GM18909 (cell line): ENCODE results near the gene AOC3.
"Not testable (repeated sequence)": the region's sequence is repeated elsewhere in the genome, so short reads cannot be mapped to it uniquely, and the experiment has no call there.

Experiments used
- ATAC-seq: cut with Tn5 transposase; IDR thresholded peaks from one replicate; pipeline ENCODE4 v1.9.1; 2021; ENCODE audit warnings: mild to moderate bottlenecking; ENCODE audit not compliant: unreplicated experiment, poor library complexity

Gene AOC3

GRCh38 chr17:42865638-42866094 lies 14.7 kb downstream of the AOC3 start:
- no peak for ATAC-seq

GRCh38 chr17:42866216-42866615 lies 15.2 kb downstream of the AOC3 start:
- ATAC-seq = no peak

- ATAC-seq = no peak
These were observed 15.9 kb downstream of the AOC3 start for GRCh38 chr17:42866631-42867575.

GRCh38 chr17:42867694-42868261 lies 16.8 kb downstream of the AOC3 start:
- not testable (repeated sequence) for ATAC-seq

- ATAC-seq = no peak
These were observed 17.3 kb downstream of the AOC3 start for GRCh38 chr17:42868338-42868737.

- ATAC-seq = no peak
These were observed 20.6 kb downstream of the AOC3 start for GRCh38 chr17:42871647-42872046.

- ATAC-seq = no peak
These were observed 21.4 kb downstream of the AOC3 start for GRCh38 chr17:42872251-42872965.

GRCh38 chr17:42873315-42873714 lies 22.3 kb downstream of the AOC3 start:
- no peak for ATAC-seq

- not testable (repeated sequence) for ATAC-seq
These were observed 23.1 kb downstream of the AOC3 start for GRCh38 chr17:42873932-42874695.

GRCh38 chr17:42877037-42877436 lies 26.0 kb downstream of the AOC3 start:
- no peak for ATAC-seq

GRCh38 chr17:42878123-42878880 lies 27.3 kb downstream of the AOC3 start:
- ATAC-seq = no peak

GRCh38 chr17:42878924-42879595 lies 28.1 kb downstream of the AOC3 start:
- no peak for ATAC-seq

GRCh38 chr17:42879596-42879985 lies 28.6 kb downstream of the AOC3 start:
- ATAC-seq = no peak

GRCh38 chr17:42880776-42881310 lies 29.8 kb downstream of the AOC3 start:
- no peak for ATAC-seq

- ATAC-seq = not testable (repeated sequence)
These were observed 30.7 kb downstream of the AOC3 start for GRCh38 chr17:42881706-42882105.

- no peak for ATAC-seq
These were observed 31.2 kb downstream of the AOC3 start for GRCh38 chr17:42882166-42882565.

- ATAC-seq = no peak
These were observed 33.0 kb downstream of the AOC3 start for GRCh38 chr17:42883802-42884558.

- ATAC-seq = not testable (repeated sequence)
These were observed 34.8 kb downstream of the AOC3 start for GRCh38 chr17:42885806-42886205.
